Activated CD4-positive, alpha-beta T cell treated with anti-CD3 and anti-CD28 coated beads, Interleukin-2, amount 10 ng/mL, durations not matched to agents 7 days and 5 days (primary cell): Measurements from ENCODE around the gene CINP. TPM values are rescaled to one million over a fixed set of nuclear protein-coding genes. Genes with fewer than 3 reads are reported as not detected.

Experiments used
- CTCF ChIA-PET: fragments of 350-600 bp; sonication (Branson Sonifier 250); formaldehyde crosslinking; loops from one replicate; lab custom pipeline; 2021; ENCODE audit warnings: antibody characterized with exemption; lab: Charles Lee
- POLR2A ChIA-PET: fragments of 350-600 bp; sonication (Branson Sonifier 250); formaldehyde crosslinking; loops from one replicate; lab custom pipeline; 2021; ENCODE audit warnings: antibody characterized with exemption; lab: Charles Lee
- DNase-seq: peaks from one replicate; pipeline ENCODE4 v3.0.0-alpha.2; 2020
- H3K27ac Mint-ChIP-seq: one replicate; pipeline ENCODE4 v1.8.0; 2021; ENCODE audit warnings: mild to moderate bottlenecking, moderate library complexity, mixed read lengths
- H3K27me3 Mint-ChIP-seq: one replicate; pipeline ENCODE4 v1.8.0; 2021; ENCODE audit warnings: mixed read lengths
- H3K36me3 Mint-ChIP-seq: one replicate; pipeline ENCODE4 v1.8.0; 2021; ENCODE audit warnings: low read depth, mixed read lengths
- H3K4me1 Mint-ChIP-seq: one replicate; pipeline ENCODE4 v1.8.0; 2021; ENCODE audit warnings: mixed read lengths
- H3K4me3 Mint-ChIP-seq: one replicate; pipeline ENCODE4 v1.8.0; 2021; ENCODE audit warnings: mild to moderate bottlenecking, moderate library complexity, mixed read lengths
- H3K9me3 Mint-ChIP-seq: one replicate; pipeline ENCODE4 v1.8.0; 2021; ENCODE audit warnings: mixed read lengths
- total RNA-seq, 2 experiments: library from RNA; stranded (reverse); gene quantifications; one replicate each; pipeline ENCODE4 v1.2.3, GENCODE V29; 2021

The CINP gene
- total RNA-seq, 2 experiments from 2014 or later = 26.8 to 33.7 TPM

- Mint-ChIP-seq H3K27ac (peak overlapping the region; percentile 20), H3K4me3 (no peak overlapping the region), H3K27me3 (no peaks in the 10 kb centered on the region), H3K36me3 (peaks cover 9% of the 10 kb centered on the region), H3K9me3 (no peaks in the 10 kb centered on the region), H3K4me1 (peaks cover 27% of the 10 kb centered on the region)
- CTCF ChIA-PET = interaction anchor here (0.6 to 2.3 kb wide), 4 partner anchors 11 to 1093 kb away, joined by 3 to 5 read pairs (median 4); partner anchors contain the start of genes CINP and TECPR2
- POLR2A ChIA-PET = interaction anchor here (0.7 kb wide), 1 partner anchor 11 kb away, joined by 3 read pairs; no protein-coding TSS in a partner anchor
- no peak for DNase-seq
Observed at GRCh38 chr14:102375119-102375518, 12.4 kb upstream of the CINP start.

GRCh38 chr14:102374264-102374663 lies 11.6 kb upstream of the CINP start:
- H3K36me3 Mint-ChIP-seq = peaks cover 8% of the 10 kb centered on the region
- ChIA-PET POLR2A (no interaction called here), CTCF (no interaction called here)
- no peaks in the 10 kb centered on the region for H3K9me3 Mint-ChIP-seq
- peaks cover 27% of the 10 kb centered on the region for H3K4me1 Mint-ChIP-seq
- no peak overlapping the region for H3K27ac Mint-ChIP-seq
- H3K4me3 Mint-ChIP-seq = no peak overlapping the region
- no peak for DNase-seq
- no peaks in the 10 kb centered on the region for H3K27me3 Mint-ChIP-seq

- no peak for DNase-seq
- Mint-ChIP-seq H3K9me3 (no peaks in the 10 kb centered on the region), H3K4me1 (peaks cover 29% of the 10 kb centered on the region), H3K27me3 (no peaks in the 10 kb centered on the region), H3K36me3 (peaks cover 3% of the 10 kb centered on the region), H3K27ac (no peak overlapping the region), H3K4me3 (no peak overlapping the region)
- POLR2A ChIA-PET = no interaction called here
- CTCF ChIA-PET = no interaction called here
Observed at GRCh38 chr14:102373110-102373509, 10.4 kb upstream of the CINP start.

GRCh38 chr14:102371361-102371760 lies 8.7 kb upstream of the CINP start:
- Mint-ChIP-seq H3K27ac (no peak overlapping the region), H3K4me3 (no peak overlapping the region), H3K27me3 (no peaks in the 10 kb centered on the region), H3K36me3 (no peaks in the 10 kb centered on the region), H3K9me3 (no peaks in the 10 kb centered on the region), H3K4me1 (peaks cover 30% of the 10 kb centered on the region)
- ChIA-PET CTCF (interaction anchor here (0.7 kb wide), 1 partner anchor 284 kb away, joined by 3 read pairs; no protein-coding TSS in a partner anchor), POLR2A (no interaction called here)
- no peak for DNase-seq

- no peaks in the 10 kb centered on the region for H3K36me3 Mint-ChIP-seq
- H3K4me3 Mint-ChIP-seq = no peak overlapping the region
- no peaks in the 10 kb centered on the region for H3K9me3 Mint-ChIP-seq
- POLR2A ChIA-PET = interaction anchor here (0.6 kb wide), 1 partner anchor 27 kb away, joined by 3 read pairs; no protein-coding TSS in a partner anchor
- CTCF ChIA-PET = no interaction called here
- H3K27me3 Mint-ChIP-seq = no peaks in the 10 kb centered on the region
- no peak for DNase-seq
- H3K27ac Mint-ChIP-seq = no peak overlapping the region
- peaks cover 25% of the 10 kb centered on the region for H3K4me1 Mint-ChIP-seq
Observed at GRCh38 chr14:102370305-102370809, 7.7 kb upstream of the CINP start.

- DNase-seq = no peak
- Mint-ChIP-seq H3K9me3 (no peaks in the 10 kb centered on the region), H3K27ac (peak overlapping the region; percentile 91), H3K27me3 (no peaks in the 10 kb centered on the region), H3K4me1 (peaks cover 29% of the 10 kb centered on the region), H3K36me3 (peaks cover 1% of the 10 kb centered on the region), H3K4me3 (no peak overlapping the region)
- POLR2A ChIA-PET = interaction anchor here (0.6 kb wide), 1 partner anchor 12 kb away, joined by 3 read pairs; no protein-coding TSS in a partner anchor
- CTCF ChIA-PET = interaction anchor here (1.1 to 1.7 kb wide), 2 partner anchors 14 to 28 kb away, joined by 4 to 5 read pairs; no protein-coding TSS in a partner anchor
Observed at GRCh38 chr14:102363182-102363943, 673 bp upstream of the CINP start.

- H3K4me3 Mint-ChIP-seq = no peak overlapping the region
- CTCF ChIA-PET = interaction anchor here (0.9 to 1.7 kb wide), 4 partner anchors 13 to 51 kb away, joined by 4 to 5 read pairs (median 4); no protein-coding TSS in a partner anchor
- H3K27ac Mint-ChIP-seq = peak overlapping the region; percentile 98
- H3K27me3 Mint-ChIP-seq = no peaks in the 10 kb centered on the region
- H3K4me1 Mint-ChIP-seq = peaks cover 19% of the 10 kb centered on the region
- DNase-seq = peak; percentile 10
- POLR2A ChIA-PET = interaction anchor here (0.7 to 1.2 kb wide), 3 partner anchors 14 to 517 kb away, joined by 3 read pairs; no protein-coding TSS in a partner anchor
- no peaks in the 10 kb centered on the region for H3K9me3 Mint-ChIP-seq
- peaks cover 12% of the 10 kb centered on the region for H3K36me3 Mint-ChIP-seq
Observed at GRCh38 chr14:102362084-102362483, 606 bp downstream of the CINP start.

- CTCF ChIA-PET = interaction anchor here (1.1 kb wide), 1 partner anchor 10 kb away, joined by 4 read pairs; no protein-coding TSS in a partner anchor
- no peak overlapping the region for H3K27ac Mint-ChIP-seq
- peaks cover 16% of the 10 kb centered on the region for H3K4me1 Mint-ChIP-seq
- peaks cover 20% of the 10 kb centered on the region for H3K36me3 Mint-ChIP-seq
- no peaks in the 10 kb centered on the region for H3K27me3 Mint-ChIP-seq
- no peaks in the 10 kb centered on the region for H3K9me3 Mint-ChIP-seq
- POLR2A ChIA-PET = interaction anchor here (0.5 kb wide), 1 partner anchor 343 kb away, joined by 3 read pairs; no protein-coding TSS in a partner anchor
- no peak overlapping the region for H3K4me3 Mint-ChIP-seq
- no peak for DNase-seq
Observed at GRCh38 chr14:102360388-102360787, 2.3 kb downstream of the CINP start.

- CTCF ChIA-PET = interaction anchor here (0.6 kb wide), 1 partner anchor 9 kb away, joined by 3 read pairs; no protein-coding TSS in a partner anchor
- POLR2A ChIA-PET = no interaction called here
- H3K4me1 Mint-ChIP-seq = peaks cover 16% of the 10 kb centered on the region
- H3K27ac Mint-ChIP-seq = no peak overlapping the region
- H3K36me3 Mint-ChIP-seq = peaks cover 22% of the 10 kb centered on the region
- H3K9me3 Mint-ChIP-seq = no peaks in the 10 kb centered on the region
- no peaks in the 10 kb centered on the region for H3K27me3 Mint-ChIP-seq
- no peak for DNase-seq
- no peak overlapping the region for H3K4me3 Mint-ChIP-seq
Observed at GRCh38 chr14:102359341-102359740, 3.3 kb downstream of the CINP start.

- Mint-ChIP-seq H3K4me1 (peaks cover 7% of the 10 kb centered on the region), H3K27me3 (no peaks in the 10 kb centered on the region), H3K27ac (no peak overlapping the region), H3K9me3 (no peaks in the 10 kb centered on the region), H3K4me3 (no peak overlapping the region), H3K36me3 (peaks cover 29% of the 10 kb centered on the region)
- POLR2A ChIA-PET = no interaction called here
- DNase-seq = no peak
- CTCF ChIA-PET = interaction anchor here (0.6 to 1.9 kb wide), 3 partner anchors 8 to 20 kb away, joined by 3 to 5 read pairs (median 4); no protein-coding TSS in a partner anchor
Observed at GRCh38 chr14:102356280-102356679, 6.4 kb downstream of the CINP start.

GRCh38 chr14:102353126-102353619 lies 9.5 kb downstream of the CINP start:
- no peaks in the 10 kb centered on the region for H3K4me1 Mint-ChIP-seq
- no peaks in the 10 kb centered on the region for H3K9me3 Mint-ChIP-seq
- H3K4me3 Mint-ChIP-seq = no peak overlapping the region
- POLR2A ChIA-PET = no interaction called here
- CTCF ChIA-PET = interaction anchor here (0.6 to 1.5 kb wide), 3 partner anchors 17 to 98 kb away, joined by 4 to 7 read pairs (median 4); no protein-coding TSS in a partner anchor
- no peak for DNase-seq
- H3K27me3 Mint-ChIP-seq = no peaks in the 10 kb centered on the region
- no peak overlapping the region for H3K27ac Mint-ChIP-seq
- H3K36me3 Mint-ChIP-seq = peaks cover 42% of the 10 kb centered on the region

- no peak overlapping the region for H3K4me3 Mint-ChIP-seq
- no peak for DNase-seq
- H3K36me3 Mint-ChIP-seq = peaks cover 38% of the 10 kb centered on the region
- no peaks in the 10 kb centered on the region for H3K9me3 Mint-ChIP-seq
- H3K27me3 Mint-ChIP-seq = no peaks in the 10 kb centered on the region
- H3K27ac Mint-ChIP-seq = no peak overlapping the region
- POLR2A ChIA-PET = no interaction called here
- H3K4me1 Mint-ChIP-seq = no peaks in the 10 kb centered on the region
- CTCF ChIA-PET = interaction anchor here (0.6 to 1.5 kb wide), 2 partner anchors 16 to 35 kb away, joined by 3 to 7 read pairs; no protein-coding TSS in a partner anchor
Observed at GRCh38 chr14:102352213-102352612, 10.5 kb downstream of the CINP start.
